Chondrocyte (in vitro differentiated cells): ENCODE results near the gene WDR41. TPM values are rescaled to one million over a fixed set of nuclear protein-coding genes. Genes with fewer than 3 reads are reported as not detected.

Experiments
- DNase-seq: peaks from one replicate; pipeline ENCODE4 v3.0.0; 2021; ENCODE audit warnings: mixed read lengths, low spot score
- H3K27ac Mint-ChIP-seq: one replicate; pipeline ENCODE4 v1.8.0; 2021; ENCODE audit warnings: mild to moderate bottlenecking, moderate library complexity, mixed read lengths; ENCODE audit not compliant: unreplicated experiment
- H3K27me3 Mint-ChIP-seq: 2 replicates; pipeline ENCODE4 v1.8.0; 2021; ENCODE audit warnings: low read depth, mixed read lengths
- H3K36me3 Mint-ChIP-seq: 2 replicates; pipeline ENCODE4 v1.8.0; 2021; ENCODE audit warnings: low read depth, mixed read lengths
- H3K4me1 Mint-ChIP-seq: 2 replicates; pipeline ENCODE4 v1.8.0; 2021; ENCODE audit warnings: low read depth, mild to moderate bottlenecking, mixed read lengths
- H3K4me3 Mint-ChIP-seq: one replicate; pipeline ENCODE4 v1.8.0; 2021; ENCODE audit warnings: mild to moderate bottlenecking, moderate library complexity, mixed read lengths; ENCODE audit not compliant: unreplicated experiment
- H3K9me3 Mint-ChIP-seq: 2 replicates; pipeline ENCODE4 v1.8.0; 2021; ENCODE audit warnings: low read depth, mixed read lengths
- CTCF ChIP-seq: fragments of 200-600 bp; sonication (generic); IDR thresholded peaks from 2 replicates; pipeline ENCODE4 v1.5.0; 2021; ENCODE audit warnings: antibody characterized with exemption, mild to moderate bottlenecking, moderate library complexity
- total RNA-seq: library from RNA; stranded (reverse); gene quantifications from 3 replicates; pipeline ENCODE4 v1.2.1, GENCODE V29; 2021

The WDR41 gene
- total RNA-seq, 1 donor from 2014 or later = 124 TPM

- no peaks in the 10 kb centered on the region for H3K27me3 Mint-ChIP-seq
Observed at GRCh38 chr5:77409870-77410621, 82.1 kb downstream of the WDR41 start.

GRCh38 chr5:77407152-77407551 lies 85.0 kb downstream of the WDR41 start:
- no peak for TF ChIP-seq CTCF

More at GRCh38 chr5:77409870-77410621, 82.1 kb downstream of the WDR41 start:
- Mint-ChIP-seq H3K27ac (no peak overlapping the region), H3K36me3 (peaks cover 4% of the 10 kb centered on the region), H3K4me3 (no peak overlapping the region), H3K4me1 (peaks cover 8% of the 10 kb centered on the region), H3K9me3 (no peaks in the 10 kb centered on the region)
- TF ChIP-seq CTCF = no peak
- peak; percentile 68 for DNase-seq

GRCh38 chr5:77402796-77403195 lies 89.3 kb downstream of the WDR41 start:
- no peak overlapping the region for H3K4me3 Mint-ChIP-seq
- TF ChIP-seq CTCF = no peak
- H3K4me1 Mint-ChIP-seq = peaks cover 42% of the 10 kb centered on the region
- no peaks in the 10 kb centered on the region for H3K9me3 Mint-ChIP-seq
- H3K27me3 Mint-ChIP-seq = no peaks in the 10 kb centered on the region
- H3K27ac Mint-ChIP-seq = no peak overlapping the region
- peaks cover 2% of the 10 kb centered on the region for H3K36me3 Mint-ChIP-seq
- no peak for DNase-seq

More at GRCh38 chr5:77407152-77407551, 85.0 kb downstream of the WDR41 start:
- no peak for DNase-seq
- Mint-ChIP-seq H3K4me3 (no peak overlapping the region), H3K27ac (no peak overlapping the region), H3K36me3 (peaks cover 2% of the 10 kb centered on the region), H3K4me1 (peaks cover 19% of the 10 kb centered on the region), H3K27me3 (no peaks in the 10 kb centered on the region), H3K9me3 (no peaks in the 10 kb centered on the region)

- Mint-ChIP-seq H3K9me3 (no peaks in the 10 kb centered on the region), H3K27ac (no peak overlapping the region), H3K27me3 (no peaks in the 10 kb centered on the region), H3K4me1 (peaks cover 46% of the 10 kb centered on the region), H3K36me3 (peaks cover 2% of the 10 kb centered on the region), H3K4me3 (no peak overlapping the region)
- no peak for TF ChIP-seq CTCF
- no peak for DNase-seq
Observed at GRCh38 chr5:77400645-77401044, 91.5 kb downstream of the WDR41 start.

GRCh38 chr5:77398896-77399295 lies 93.2 kb downstream of the WDR41 start:
- H3K27ac Mint-ChIP-seq = no peak overlapping the region
- H3K4me3 Mint-ChIP-seq = no peak overlapping the region
- no peaks in the 10 kb centered on the region for H3K27me3 Mint-ChIP-seq
- no peaks in the 10 kb centered on the region for H3K36me3 Mint-ChIP-seq
- H3K9me3 Mint-ChIP-seq = no peaks in the 10 kb centered on the region
- no peak for TF ChIP-seq CTCF
- peaks cover 33% of the 10 kb centered on the region for H3K4me1 Mint-ChIP-seq
- no peak for DNase-seq
